ENCODE measurements around the gene DKKL1. TPM values are rescaled to one million over a fixed set of nuclear protein-coding genes. Genes with fewer than 3 reads are reported as not detected.

DKKL1 gene
- polyA plus RNA-seq, 2 of the 4 experiments (the other 2 are of a cell fraction), result 0.37 to 0.53 TPM

GRCh38 chr19:49413348-49413747, 49.7 kb downstream of the DKKL1 start:
- H3K4me1 ChIP-seq, result no peaks in the 10 kb centered on the region
- ATAC-seq (no peak), FAIRE-seq (no peak), DNase-seq (ENCODE audit: low read depth in 1 of 2, low spot score in 1 of 2) (no peak)
- H3K4me2 ChIP-seq, result no peak overlapping the region
- TF ChIP-seq, protein P1, sequence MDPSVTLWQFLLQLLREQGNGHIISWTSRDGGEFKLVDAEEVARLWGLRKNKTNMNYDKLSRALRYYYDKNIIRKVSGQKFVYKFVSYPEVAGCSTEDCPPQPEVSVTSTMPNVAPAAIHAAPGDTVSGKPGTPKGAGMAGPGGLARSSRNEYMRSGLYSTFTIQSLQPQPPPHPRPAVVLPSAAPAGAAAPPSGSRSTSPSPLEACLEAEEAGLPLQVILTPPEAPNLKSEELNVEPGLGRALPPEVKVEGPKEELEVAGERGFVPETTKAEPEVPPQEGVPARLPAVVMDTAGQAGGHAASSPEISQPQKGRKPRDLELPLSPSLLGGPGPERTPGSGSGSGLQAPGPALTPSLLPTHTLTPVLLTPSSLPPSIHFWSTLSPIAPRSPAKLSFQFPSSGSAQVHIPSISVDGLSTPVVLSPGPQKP (IDR thresholded peaks at IDR 0.05; ENCODE audit: low read depth, low read length), result no peak
- no peak for TF ChIP-seq EP300 (IDR thresholded peaks at IDR 0.05)
- no peak for TF ChIP-seq MAFK (IDR thresholded peaks at IDR 0.05; ENCODE audit: partially characterized antibody)
- no peak for TF ChIP-seq RAD21 (conservative IDR thresholded peaks at IDR 0.05 in 1 of 2, IDR thresholded peaks at IDR 0.05 in 1 of 2)
- no peak for TF ChIP-seq EHF (CRISPR knock-in tag; IDR thresholded peaks at IDR 0.05)
- TF ChIP-seq EHMT2 (IDR thresholded peaks at IDR 0.05; ENCODE audit: low read depth), result no peak
- no peak for TF ChIP-seq TFCP2L1 (CRISPR knock-in tag; IDR thresholded peaks at IDR 0.05)
- TF ChIP-seq JUNB (IDR thresholded peaks at IDR 0.05), result no peak
- no peak overlapping the region for H3K27ac ChIP-seq
- CTCF ChIA-PET, result interaction anchor here (0.6 to 6.8 kb wide), 8 partner anchors 9 to 347 kb away, joined by 3 to 58 read pairs (median 6); partner anchors contain the start of genes GFY and SLC17A7
- 75% methylated on average over 9 of the region's 9 CpGs for WGBS (ENCODE audit: missing lambda C conversion rate)
- POLR2A ChIA-PET, result no interaction called here
- no peaks in the 10 kb centered on the region for H3K9me3 ChIP-seq
- H3K4me3 ChIP-seq, result no peak overlapping the region

DNA sequence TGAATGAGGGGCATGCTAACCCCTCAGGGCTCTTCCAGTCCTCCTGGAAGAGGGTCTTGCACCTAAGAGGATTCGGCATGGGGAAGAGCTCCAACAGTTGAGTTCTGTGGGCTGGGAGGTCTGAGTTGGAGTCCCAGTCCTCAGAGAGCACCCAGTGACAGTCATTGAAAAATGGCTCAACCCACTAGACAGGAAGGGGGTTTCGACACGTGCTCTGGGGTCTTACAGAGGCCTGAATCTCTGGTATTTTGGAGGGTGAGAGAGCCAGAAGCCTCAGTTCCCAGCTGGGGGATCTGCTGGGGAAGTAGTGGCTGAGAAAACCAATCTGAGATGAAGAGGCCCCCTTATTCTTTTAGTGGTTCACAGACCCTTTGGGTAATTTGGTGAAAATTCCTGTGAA, 50.6 kb downstream of the DKKL1 start:
- POLR2A ChIA-PET, result no interaction called here
- WGBS (ENCODE audit: missing lambda C conversion rate), result 55% methylated on average over 3 of the region's 3 CpGs
- ATAC-seq (no peak), FAIRE-seq (no peak), DNase-seq (ENCODE audit: low read depth in 1 of 2, low spot score in 1 of 2) (no peak)
- Histone ChIP-seq H3K4me3 (no peak overlapping the region), H3K4me2 (no peak overlapping the region), H3K4me1 (no peaks in the 10 kb centered on the region), H3K27ac (no peak overlapping the region), H3K9me3 (no peaks in the 10 kb centered on the region)
- CTCF ChIA-PET, result interaction anchor here (0.6 to 6.8 kb wide), 6 partner anchors 11 to 130 kb away, joined by 3 to 58 read pairs (median 5); partner anchors contain the start of genes GFY and SLC17A7
- no peak for TF ChIP-seq RAD21 (conservative IDR thresholded peaks at IDR 0.05 in 1 of 2, IDR thresholded peaks at IDR 0.05 in 1 of 2)
- no peak for TF ChIP-seq ESRRA (IDR thresholded peaks at IDR 0.05; ENCODE audit: borderline replicate concordance, low read length)
- TF ChIP-seq HDAC2 (IDR thresholded peaks at IDR 0.05), result no peak
- TF ChIP-seq PBX3 (IDR thresholded peaks at IDR 0.05), result no peak
- no peak for TF ChIP-seq MYC (IDR thresholded peaks at IDR 0.05; ENCODE audit: borderline replicate concordance, low read length)
- no peak for TF ChIP-seq ZNF302 (CRISPR knock-in tag; IDR thresholded peaks at IDR 0.05)
- no peak for TF ChIP-seq ATOH8 (CRISPR knock-in tag; IDR thresholded peaks at IDR 0.05; ENCODE audit: low read depth)
- TF ChIP-seq CBX2 (IDR thresholded peaks at IDR 0.05; ENCODE audit: borderline replicate concordance, low read depth), result no peak
- TF ChIP-seq HEYL (CRISPR knock-in tag; IDR thresholded peaks at IDR 0.05), result no peak
- TF ChIP-seq USF2 (IDR thresholded peaks at IDR 0.05), result no peak
- TF ChIP-seq CHD4 (IDR thresholded peaks at IDR 0.05; ENCODE audit: borderline replicate concordance), result no peak
- no peak for TF ChIP-seq CEBPB (IDR thresholded peaks at IDR 0.05)
- no peak for TF ChIP-seq RARB (CRISPR knock-in tag; IDR thresholded peaks at IDR 0.05)
- no peak for TF ChIP-seq MAX (IDR thresholded peaks at IDR 0.05)
- TF ChIP-seq FOSL2 (IDR thresholded peaks at IDR 0.05), result no peak
- TF ChIP-seq FOSL2 (CRISPR knock-in tag; IDR thresholded peaks at IDR 0.05), result no peak
- TF ChIP-seq NPAS2 (CRISPR knock-in tag; IDR thresholded peaks at IDR 0.05; ENCODE audit: borderline replicate concordance), result no peak
- TF ChIP-seq MAZ (IDR thresholded peaks at IDR 0.05; ENCODE audit: borderline replicate concordance, low read depth, low read length), result no peak
- no peak for TF ChIP-seq TFCP2L1 (CRISPR knock-in tag; IDR thresholded peaks at IDR 0.05)
- no peak for TF ChIP-seq TP53 (CRISPR knock-in tag; IDR thresholded peaks at IDR 0.05)

Measured in A549 (cell line).